Cardiac muscle cell (in vitro differentiated cells and primary cell): ENCODE measurements around the gene HPS5. TPM values are rescaled to one million over a fixed set of nuclear protein-coding genes. Genes with fewer than 3 reads are reported as not detected.
"Not testable (repeated sequence)": the region's sequence is repeated elsewhere in the genome, so short reads cannot be mapped to it uniquely, and the experiment has no call there.

Experiments used
- DNase-seq, 2 donors: peaks; one replicate each; pipeline versions ENCODE4 v3.0.0 to v3.0.0-alpha.2; 2010 to 2017; ENCODE audit warnings: low read depth in 1 of 2, low spot score in 1 of 2
- H3K27ac ChIP-seq: fragments of 200-600 bp; sonication (generic); 2 replicates; pipeline ENCODE4 v1.5.1; 2016
- H3K27me3 ChIP-seq: fragments of 200-600 bp; sonication (generic); 2 replicates; pipeline ENCODE4 v1.6.0; 2016; ENCODE audit warnings: control low read depth
- H3K36me3 ChIP-seq: fragments of 200-600 bp; sonication (generic); 2 replicates; pipeline ENCODE4 v1.5.1; 2016; ENCODE audit warnings: control low read depth
- H3K4me1 ChIP-seq: fragments of 200-600 bp; sonication (generic); 2 replicates; pipeline ENCODE4 v1.8.1; 2017; ENCODE audit warnings: low read depth, mild to moderate bottlenecking, mixed run types
- H3K4me3 ChIP-seq: fragments of 200-600 bp; sonication (generic); 2 replicates; pipeline ENCODE4 v1.5.1; 2016; ENCODE audit warnings: mild to moderate bottlenecking
- H3K9me3 ChIP-seq: fragments of 200-600 bp; sonication (generic); 2 replicates; pipeline ENCODE4 v1.5.1; 2017; ENCODE audit warnings: low read depth, mild to moderate bottlenecking, control low read depth
- CTCF ChIP-seq: IDR thresholded peaks from 2 replicates; pipeline ENCODE4 v1.5.1; 2012; ENCODE audit warnings: low read depth, mild to moderate bottlenecking, low read length
- polyA plus RNA-seq: library from polyadenylated mRNA; unstranded; fragments of >200 nt; fragmentation: Nextera tagmentation; extraction: Ambion mirVana; gene quantifications from 2 replicates; pipeline ENCODE4 v1.2.1, GENCODE V29; 2016
- total RNA-seq: library from RNA; depleted of rRNA; stranded (reverse); fragments of >200 nt; gene quantifications from 2 replicates; pipeline ENCODE4 v1.2.3, GENCODE V29; 2016

HPS5 gene
- total and polyA plus RNA-seq, 2 experiments from 2014 or later: 7.3 to 9.5 TPM

GRCh38 chr11:18329196-18329870 lies 7.4 kb upstream of the HPS5 start:
- no peak for TF ChIP-seq CTCF
- Histone ChIP-seq H3K9me3 (no peaks in the 10 kb centered on the region), H3K4me1 (no peaks in the 10 kb centered on the region), H3K4me3 (no peak overlapping the region), H3K36me3 (peaks cover 13% of the 10 kb centered on the region), H3K27ac (peak overlapping the region; percentile 15), H3K27me3 (no peaks in the 10 kb centered on the region)
- no peak for DNase-seq

- no peak for TF ChIP-seq CTCF
- Histone ChIP-seq H3K27ac (no peak overlapping the region), H3K9me3 (no peaks in the 10 kb centered on the region), H3K4me1 (peaks cover 5% of the 10 kb centered on the region), H3K27me3 (no peaks in the 10 kb centered on the region), H3K36me3 (no peaks in the 10 kb centered on the region), H3K4me3 (no peak overlapping the region)
- DNase-seq: no peak
These were observed 2.4 kb upstream of the HPS5 start for GRCh38 chr11:18324381-18324780.

- not testable (repeated sequence) for H3K27me3 ChIP-seq, H3K27ac ChIP-seq, H3K4me3 ChIP-seq, H3K4me1 ChIP-seq, DNase-seq, H3K9me3 ChIP-seq, H3K36me3 ChIP-seq
These were observed 1.9 kb upstream of the HPS5 start for GRCh38 chr11:18323881-18324280.

DNA sequence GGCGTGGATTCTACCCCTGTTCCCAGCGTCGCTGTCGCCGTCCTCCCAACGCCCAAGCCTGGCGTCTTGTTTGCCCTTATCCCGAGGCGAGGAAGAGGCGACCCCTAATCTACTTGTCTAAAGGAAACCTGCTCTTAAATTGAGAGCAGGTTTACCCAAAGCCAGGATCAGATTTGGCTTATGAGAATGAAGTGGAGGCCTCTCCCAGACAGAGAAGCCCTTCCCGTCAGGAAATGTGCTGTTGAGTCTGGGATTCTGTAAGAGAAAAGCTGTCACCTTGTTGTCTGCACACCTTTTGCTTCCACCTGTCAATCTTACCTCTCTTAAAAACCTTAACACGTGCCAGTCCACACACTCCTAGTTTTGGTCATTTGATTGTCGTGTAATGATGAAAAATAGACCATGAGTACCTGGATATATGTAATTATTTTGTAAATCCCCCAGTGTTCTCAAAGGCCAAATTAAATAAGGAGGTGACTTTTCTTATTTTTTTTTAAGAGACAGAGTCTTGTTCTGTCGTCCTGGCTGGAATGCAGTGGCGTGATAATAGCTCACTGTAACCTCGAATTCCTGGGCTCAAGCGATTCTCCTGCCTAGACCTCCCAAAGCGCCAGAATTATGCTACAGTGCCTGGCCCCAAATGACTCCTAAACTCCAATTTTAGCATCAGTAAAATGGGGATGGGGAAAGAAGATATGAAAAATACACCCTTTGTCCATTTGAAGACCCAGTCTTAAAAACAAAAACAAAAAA lies 1.1 kb upstream of the HPS5 start:
- peak overlapping the region; percentile 62 for H3K4me3 ChIP-seq
- DNase-seq: no peak
- no peaks in the 10 kb centered on the region for H3K9me3 ChIP-seq
- peak overlapping the region; percentile 99 for H3K27ac ChIP-seq
- peaks cover 12% of the 10 kb centered on the region for H3K4me1 ChIP-seq
- no peak for TF ChIP-seq CTCF
- no peaks in the 10 kb centered on the region for H3K36me3 ChIP-seq
- no peaks in the 10 kb centered on the region for H3K27me3 ChIP-seq

DNA sequence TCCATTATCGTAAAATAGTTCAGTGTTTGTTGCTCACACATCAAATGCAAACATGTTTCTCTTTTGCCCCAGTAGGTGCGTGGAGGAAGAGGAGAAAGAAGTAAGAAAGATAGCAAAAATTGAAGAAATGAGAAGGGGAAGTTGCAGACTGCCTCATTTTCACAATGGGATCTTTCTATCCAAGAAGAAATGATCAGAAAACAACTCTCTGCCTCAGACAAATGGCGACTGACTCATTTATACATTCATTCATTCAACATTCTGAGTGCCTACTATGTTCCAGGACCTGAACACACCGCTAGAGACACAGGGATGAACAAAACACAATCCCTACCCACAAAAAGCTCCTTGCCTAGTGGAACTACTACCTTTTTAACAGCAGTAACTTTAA lies 367 bp downstream of the HPS5 start:
- Histone ChIP-seq H3K4me1 (peaks cover 12% of the 10 kb centered on the region), H3K4me3 (peak overlapping the region; percentile 62), H3K27ac (peak overlapping the region; percentile 99), H3K9me3 (no peaks in the 10 kb centered on the region), H3K27me3 (no peaks in the 10 kb centered on the region), H3K36me3 (no peaks in the 10 kb centered on the region)
- DNase-seq: no peak
- TF ChIP-seq CTCF: no peak

DNA sequence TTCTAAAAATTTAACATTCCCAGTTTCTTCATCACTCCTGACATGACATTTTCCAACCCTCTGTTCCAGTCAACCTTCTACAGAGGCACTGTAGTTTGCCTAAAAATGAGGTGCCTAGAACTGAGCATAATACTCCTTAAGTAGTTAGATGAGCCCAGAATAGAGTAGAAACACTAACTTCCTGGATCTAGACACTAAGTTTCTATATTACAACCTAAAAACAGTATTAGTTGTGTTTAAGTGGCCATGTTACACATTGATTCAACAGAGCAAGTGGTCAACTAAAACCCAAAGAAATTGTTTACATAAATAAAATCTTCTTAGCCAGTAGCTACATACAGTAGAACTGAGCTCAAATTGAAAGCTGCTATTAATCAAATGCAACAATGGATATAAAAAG lies 1.3 kb downstream of the HPS5 start:
- no peak for DNase-seq
- Histone ChIP-seq H3K4me3 (peak overlapping the region; percentile 62), H3K4me1 (peaks cover 12% of the 10 kb centered on the region), H3K27ac (no peak overlapping the region), H3K9me3 (no peaks in the 10 kb centered on the region), H3K36me3 (no peaks in the 10 kb centered on the region), H3K27me3 (no peaks in the 10 kb centered on the region)
- no peak for TF ChIP-seq CTCF
